MM.1S (cell line): ENCODE results near the gene CCL20.

ENCODE experiments used
- DNase-seq: peaks from one replicate; pipeline ENCODE4 v3.0.0-alpha.2; 2015
- H2AFZ ChIP-seq: fragments of 300-600 bp; sonication (generic); 2 replicates; pipeline ENCODE4 v1.6.0; 2016; ENCODE audit warnings: antibody characterized with exemption, low read length
- H3F3A ChIP-seq: fragments of 300-600 bp; sonication (generic); 2 replicates; pipeline ENCODE4 v1.6.1; 2016; ENCODE audit warnings: mild to moderate bottlenecking, antibody characterized with exemption, low read length, moderate library complexity, mixed read lengths; ENCODE audit not compliant: insufficient read depth
- H3K27ac ChIP-seq: fragments of 300-600 bp; sonication (generic); 2 replicates; pipeline ENCODE4 v1.5.1; 2016; ENCODE audit warnings: mild to moderate bottlenecking, low read length
- H3K27me3 ChIP-seq: fragments of 300-600 bp; sonication (generic); replicated peaks from 2 replicates; pipeline ENCODE4 v1.6.0; 2016; ENCODE audit warnings: low read length; ENCODE audit not compliant: insufficient read depth
- H3K36me3 ChIP-seq: fragments of 300-600 bp; sonication (generic); replicated peaks from 2 replicates; pipeline ENCODE4 v1.6.1; 2016; ENCODE audit warnings: mild to moderate bottlenecking, low read length, mixed read lengths; ENCODE audit not compliant: insufficient read depth
- H3K4me1 ChIP-seq: fragments of 300-600 bp; sonication (generic); 2 replicates; pipeline ENCODE4 v1.6.1; 2016; ENCODE audit warnings: low read length, mixed read lengths
- H3K4me2 ChIP-seq: fragments of 300-600 bp; sonication (generic); 2 replicates; pipeline ENCODE4 v1.6.0; 2016; ENCODE audit warnings: low read depth, low read length
- H3K4me3 ChIP-seq: fragments of 300-600 bp; sonication (generic); 2 replicates; pipeline ENCODE4 v1.5.1; 2016; ENCODE audit warnings: low read length, mixed read lengths
- H3K79me2 ChIP-seq: fragments of 300-600 bp; sonication (generic); 2 replicates; pipeline ENCODE4 v1.6.1; 2016; ENCODE audit warnings: mixed run types, low read length, mixed read lengths
- H3K9ac ChIP-seq: fragments of 300-600 bp; sonication (generic); 2 replicates; pipeline ENCODE4 v1.6.1; 2016; ENCODE audit warnings: low read length, mixed read lengths
- H3K9me2 ChIP-seq: fragments of 300-600 bp; sonication (generic); replicated peaks from 2 replicates; pipeline ENCODE4 v1.6.1; 2016; ENCODE audit warnings: mild to moderate bottlenecking, low read length, mixed read lengths; ENCODE audit not compliant: insufficient read depth
- H3K9me3 ChIP-seq: fragments of 300-600 bp; sonication (generic); replicated peaks from 2 replicates; pipeline ENCODE4 v1.6.1; 2016; ENCODE audit warnings: mild to moderate bottlenecking, low read length, mixed read lengths; ENCODE audit not compliant: insufficient read depth
- H4K20me1 ChIP-seq: fragments of 300-600 bp; sonication (generic); 2 replicates; pipeline ENCODE4 v1.6.1; 2016; ENCODE audit warnings: mild to moderate bottlenecking, low read length, moderate library complexity, mixed read lengths; ENCODE audit not compliant: insufficient read depth
- CTCF ChIP-seq: fragments of 300-600 bp; sonication (generic); IDR thresholded peaks from 2 replicates; pipeline ENCODE4 v1.5.1; 2016; ENCODE audit warnings: antibody characterized with exemption, low read length, mixed read lengths
- EZH2 ChIP-seq: fragments of 300-600 bp; sonication (generic); optimal IDR thresholded peaks from 2 replicates; pipeline ENCODE3; 2017; ENCODE audit warnings: low read depth, mild to moderate bottlenecking, antibody characterized with exemption, low read length, mixed read lengths
- EZH2phosphoT487 ChIP-seq: fragments of 300-600 bp; sonication (generic); IDR thresholded peaks from 2 replicates; pipeline ENCODE4 v1.6.1; 2018; ENCODE audit warnings: antibody characterized with exemption, low read length

CCL20 gene

GRCh38 chr2:227774011-227774624 lies 39.5 kb upstream of the CCL20 start:
- no peak overlapping the region for H3K27ac ChIP-seq
- H3K9ac ChIP-seq, result no peak overlapping the region
- H3K4me1 ChIP-seq, result no peaks in the 10 kb centered on the region
- DNase-seq, result no peak
- no peaks in the 10 kb centered on the region for H3K9me2 ChIP-seq
- no peaks in the 10 kb centered on the region for H3F3A ChIP-seq
- no peaks in the 10 kb centered on the region for H4K20me1 ChIP-seq
- no peaks in the 10 kb centered on the region for H3K27me3 ChIP-seq
- H3K4me3 ChIP-seq, result no peak overlapping the region
- no peaks in the 10 kb centered on the region for H3K9me3 ChIP-seq
- H2AFZ ChIP-seq, result no peak overlapping the region
- H3K36me3 ChIP-seq, result no peaks in the 10 kb centered on the region
- no peak for TF ChIP-seq EZH2phosphoT487
- TF ChIP-seq CTCF, result peak; percentile 29
- no peak overlapping the region for H3K4me2 ChIP-seq
- H3K79me2 ChIP-seq, result no peaks in the 10 kb centered on the region

- Histone ChIP-seq H3K9ac (no peak overlapping the region), H3K9me3 (no peaks in the 10 kb centered on the region), H3K27me3 (no peaks in the 10 kb centered on the region), H3K79me2 (no peaks in the 10 kb centered on the region), H3K9me2 (no peaks in the 10 kb centered on the region), H3K4me3 (no peak overlapping the region), H2AFZ (no peak overlapping the region), H3K4me1 (no peaks in the 10 kb centered on the region), H3K27ac (no peak overlapping the region), H3F3A (no peaks in the 10 kb centered on the region), H3K36me3 (no peaks in the 10 kb centered on the region), H3K4me2 (no peak overlapping the region), H4K20me1 (no peaks in the 10 kb centered on the region)
- DNase-seq, result no peak
- TF ChIP-seq EZH2phosphoT487 (no peak), EZH2 (no peak), CTCF (no peak)
These were observed 38.5 kb upstream of the CCL20 start for GRCh38 chr2:227774895-227775842.

GRCh38 chr2:227780981-227781615 lies 32.5 kb upstream of the CCL20 start:
- no peaks in the 10 kb centered on the region for H3K9me2 ChIP-seq
- H2AFZ ChIP-seq, result no peak overlapping the region
- no peaks in the 10 kb centered on the region for H4K20me1 ChIP-seq
- H3K9me3 ChIP-seq, result no peaks in the 10 kb centered on the region
- no peak overlapping the region for H3K27ac ChIP-seq
- no peaks in the 10 kb centered on the region for H3K36me3 ChIP-seq
- no peaks in the 10 kb centered on the region for H3K79me2 ChIP-seq
- no peak overlapping the region for H3K9ac ChIP-seq
- H3K4me3 ChIP-seq, result no peak overlapping the region
- H3F3A ChIP-seq, result peaks cover 6% of the 10 kb centered on the region; the same call in 1 of the 2 replicates
- no peak overlapping the region for H3K4me2 ChIP-seq
- no peaks in the 10 kb centered on the region for H3K27me3 ChIP-seq
- H3K4me1 ChIP-seq, result 0 out of 2 replicates have a peak, but pooled peaks cover 4% of the 10 kb centered on the region
- no peak for DNase-seq
- TF ChIP-seq EZH2 (no peak), CTCF (no peak), EZH2phosphoT487 (no peak)
